Thoracic aorta (tissue), 2 donors: ENCODE results near the gene POLN. TPM values are rescaled to one million over a fixed set of nuclear protein-coding genes. Genes with fewer than 3 reads are reported as not detected.

ENCODE experiments used
- ATAC-seq: fragments of 150-250 bp; one replicate; pipeline ENCODE4 v1.8.0; 2017; ENCODE audit warnings: low read depth; ENCODE audit not compliant: insufficient number of reproducible peaks, low FRiP score
- DNase-seq: peaks from one replicate; pipeline ENCODE4 v3.0.0-alpha.2; 2020; ENCODE audit warnings: low spot score
- H3K27ac ChIP-seq, 2 donors: fragments of 200-600 bp; sonication (generic); 1 replicate in 1 of 2; 2 replicates in 1 of 2; pipeline ENCODE4 v1.5.1; 2016; ENCODE audit warnings: mild to moderate bottlenecking in 2 of 2, moderate library complexity in 2 of 2
- H3K27me3 ChIP-seq: fragments of 200-600 bp; sonication (generic); replicated peaks from 2 replicates; pipeline ENCODE4 v1.6.0; 2016; ENCODE audit warnings: mild to moderate bottlenecking; ENCODE audit not compliant: insufficient read depth
- H3K36me3 ChIP-seq: fragments of 200-600 bp; sonication (generic); one replicate; pipeline ENCODE4 v1.5.1; 2016
- H3K4me1 ChIP-seq, 2 donors: fragments of 200-600 bp; sonication (generic); 1 replicate in 1 of 2; 2 replicates in 1 of 2; pipeline versions ENCODE4 v1.5.1 to v1.6.0; 2016; ENCODE audit warnings: low read depth in 2 of 2, mild to moderate bottlenecking in 1 of 2; ENCODE audit not compliant: control insufficient read depth in 1 of 2
- H3K4me3 ChIP-seq: fragments of 200-600 bp; sonication (generic); 2 replicates; pipeline ENCODE4 v1.5.1; 2016; ENCODE audit warnings: mild to moderate bottlenecking
- H3K9me3 ChIP-seq: fragments of 200-600 bp; sonication (generic); 2 replicates; pipeline ENCODE4 v1.5.1; 2016
- total RNA-seq, 2 donors: library from RNA; depleted of rRNA; stranded (reverse); fragments of >200 nt; gene quantifications; one replicate each; pipeline versions ENCODE4 v1.1.0 to v1.2.3, GENCODE V29; 2016
- TF ChIP-seq, protein P1 (sequence below): fragments of 200-600 bp; sonication (generic); IDR thresholded peaks from one replicate; pipeline ENCODE4 v1.5.1; 2019; ENCODE audit warnings: antibody characterized with exemption

POLN gene
- total RNA-seq, 2 donors from 2014 or later = 3.2 to 3.5 TPM

DNA sequence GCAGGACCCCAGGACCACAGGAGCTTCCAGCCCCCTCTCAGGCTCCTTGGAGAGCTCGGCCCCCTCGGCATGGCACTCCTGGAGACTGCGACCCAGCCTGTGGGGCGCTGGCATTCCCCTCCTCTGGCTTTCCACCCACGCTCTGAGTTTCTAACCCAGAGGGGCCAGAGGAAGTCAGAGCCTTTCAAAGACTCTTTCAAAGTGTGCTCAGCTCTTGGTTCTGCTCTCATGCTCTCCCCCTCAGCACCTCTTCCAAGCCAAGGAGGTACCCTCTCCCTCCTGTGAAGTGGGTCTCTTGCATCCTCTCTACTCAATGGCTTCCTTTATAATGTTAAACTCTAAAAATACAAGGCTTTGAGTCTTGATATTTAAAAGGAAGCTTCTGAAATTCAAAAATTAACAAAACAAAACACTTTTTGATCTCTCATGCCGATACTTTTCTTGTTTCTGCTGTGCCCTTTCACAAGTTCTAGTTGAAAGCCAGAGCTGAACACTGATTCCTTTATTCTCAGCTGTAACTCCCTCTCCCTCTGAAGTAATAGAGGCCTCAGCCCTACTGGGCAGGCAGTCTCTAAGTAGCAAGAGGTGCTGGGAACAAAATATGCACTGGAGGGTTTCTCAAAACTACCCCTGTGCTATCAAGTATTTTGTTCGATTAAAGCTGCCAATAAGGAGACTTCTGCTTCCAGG is 100.0 kb downstream of the POLN start:
- ATAC-seq (no peak), DNase-seq (no peak)
- TF ChIP-seq, protein P1, sequence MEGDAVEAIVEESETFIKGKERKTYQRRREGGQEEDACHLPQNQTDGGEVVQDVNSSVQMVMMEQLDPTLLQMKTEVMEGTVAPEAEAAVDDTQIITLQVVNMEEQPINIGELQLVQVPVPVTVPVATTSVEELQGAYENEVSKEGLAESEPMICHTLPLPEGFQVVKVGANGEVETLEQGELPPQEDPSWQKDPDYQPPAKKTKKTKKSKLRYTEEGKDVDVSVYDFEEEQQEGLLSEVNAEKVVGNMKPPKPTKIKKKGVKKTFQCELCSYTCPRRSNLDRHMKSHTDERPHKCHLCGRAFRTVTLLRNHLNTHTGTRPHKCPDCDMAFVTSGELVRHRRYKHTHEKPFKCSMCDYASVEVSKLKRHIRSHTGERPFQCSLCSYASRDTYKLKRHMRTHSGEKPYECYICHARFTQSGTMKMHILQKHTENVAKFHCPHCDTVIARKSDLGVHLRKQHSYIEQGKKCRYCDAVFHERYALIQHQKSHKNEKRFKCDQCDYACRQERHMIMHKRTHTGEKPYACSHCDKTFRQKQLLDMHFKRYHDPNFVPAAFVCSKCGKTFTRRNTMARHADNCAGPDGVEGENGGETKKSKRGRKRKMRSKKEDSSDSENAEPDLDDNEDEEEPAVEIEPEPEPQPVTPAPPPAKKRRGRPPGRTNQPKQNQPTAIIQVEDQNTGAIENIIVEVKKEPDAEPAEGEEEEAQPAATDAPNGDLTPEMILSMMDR = no peak
- Histone ChIP-seq H3K4me1 (no peaks in the 10 kb centered on the region), H3K4me3 (no peak overlapping the region), H3K27me3 (no peaks in the 10 kb centered on the region), H3K9me3 (no peaks in the 10 kb centered on the region), H3K27ac (no peak overlapping the region), H3K36me3 (no peaks in the 10 kb centered on the region)

DNA sequence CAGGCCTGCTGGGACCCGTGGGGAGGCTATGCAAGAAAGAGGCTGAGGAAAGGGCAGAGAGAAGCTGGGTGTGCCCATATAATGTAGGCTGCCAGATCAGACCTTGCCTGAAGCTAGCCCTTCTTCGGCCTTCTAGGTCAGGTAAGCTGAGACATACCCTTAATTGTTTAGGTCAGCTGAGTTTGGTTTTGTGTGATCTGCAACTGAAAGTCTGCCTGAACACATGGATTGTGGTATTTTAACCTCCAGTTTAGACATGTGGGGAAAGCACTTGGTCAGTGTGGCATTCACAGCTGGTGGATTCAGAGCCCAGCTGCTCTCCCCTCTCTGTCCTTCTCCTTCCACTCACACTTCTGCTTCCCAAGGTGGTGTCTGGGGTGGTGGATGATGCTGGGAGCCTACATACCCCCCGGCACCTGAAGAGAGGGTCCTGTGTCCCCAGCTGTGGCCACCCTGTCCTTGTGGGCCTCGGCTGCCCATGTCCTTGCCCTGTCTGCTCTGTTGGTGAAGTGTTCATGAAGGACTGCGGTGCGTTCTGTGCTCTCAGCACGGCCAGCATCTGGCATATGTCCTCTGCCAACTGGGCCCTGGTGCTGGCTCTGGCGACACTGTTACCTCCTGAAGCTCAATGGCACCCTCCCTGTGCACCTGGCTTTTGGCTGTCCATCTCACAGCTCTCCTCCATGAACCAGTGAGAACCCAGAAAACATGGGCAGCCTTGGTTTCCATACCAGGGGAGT is 100.7 kb downstream of the POLN start:
- Histone ChIP-seq H3K27ac (no peak overlapping the region), H3K9me3 (no peaks in the 10 kb centered on the region), H3K36me3 (no peaks in the 10 kb centered on the region), H3K4me3 (no peak overlapping the region), H3K4me1 (no peaks in the 10 kb centered on the region), H3K27me3 (no peaks in the 10 kb centered on the region)
- no peak for DNase-seq
- TF ChIP-seq, protein P1 = no peak
- no peak for ATAC-seq

DNA sequence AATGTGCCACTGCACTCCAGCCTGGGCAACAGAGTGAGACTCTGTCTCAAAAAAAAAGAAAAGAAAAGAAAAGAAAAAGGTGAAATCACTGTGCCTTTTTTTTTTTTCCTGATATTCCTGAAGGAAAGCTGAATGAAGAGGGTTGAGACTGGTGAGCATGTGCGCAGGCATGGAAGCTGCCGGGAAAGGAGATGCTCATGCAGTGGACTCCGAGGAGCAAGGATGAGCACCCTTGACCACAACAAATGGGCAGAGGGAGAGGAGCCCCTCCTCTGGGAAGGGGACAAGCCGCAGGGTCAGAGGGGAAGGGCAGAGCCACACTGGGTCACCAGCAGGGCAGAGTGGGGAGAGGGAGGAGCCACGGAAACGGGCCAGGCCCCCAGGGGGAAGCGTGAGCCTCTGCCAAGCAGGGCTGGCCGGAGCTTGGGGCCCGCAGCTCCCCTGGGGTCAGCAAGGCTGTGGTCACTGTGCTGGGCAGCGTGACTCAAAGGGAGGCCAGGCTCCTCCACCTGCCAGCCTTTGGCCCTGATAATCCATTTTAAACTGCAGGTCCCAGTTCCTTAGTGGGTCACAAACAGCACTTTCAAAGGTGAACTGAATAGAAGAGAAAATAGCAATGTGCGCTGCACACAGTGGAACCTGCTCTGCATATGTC is 102.9 kb downstream of the POLN start:
- H3K4me3 ChIP-seq = no peak overlapping the region
- no peaks in the 10 kb centered on the region for H3K9me3 ChIP-seq
- TF ChIP-seq, protein P1 = no peak
- no peaks in the 10 kb centered on the region for H3K4me1 ChIP-seq
- ATAC-seq (no peak), DNase-seq (no peak)
- H3K27ac ChIP-seq = no peak overlapping the region
- no peaks in the 10 kb centered on the region for H3K27me3 ChIP-seq
- H3K36me3 ChIP-seq = no peaks in the 10 kb centered on the region

DNA sequence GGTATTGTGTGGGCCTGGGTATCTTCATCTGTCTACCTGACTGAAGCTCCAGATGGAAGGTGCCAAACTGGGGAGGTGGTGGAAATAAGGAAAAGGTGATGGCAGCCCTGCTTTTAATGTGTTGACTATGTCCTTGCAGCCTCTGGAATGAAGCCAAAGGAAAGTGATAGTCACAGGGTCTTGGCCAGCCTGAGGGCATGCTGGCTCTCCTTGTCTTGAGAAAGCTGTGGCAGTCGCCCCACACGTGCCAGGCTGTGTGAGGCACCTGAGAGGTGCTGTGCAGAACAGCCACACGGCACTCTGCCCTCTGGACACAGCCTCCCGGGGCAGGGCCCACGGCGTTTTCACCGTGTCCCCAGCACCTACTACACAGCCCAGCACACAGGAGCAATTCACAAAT is 105.2 kb downstream of the POLN start:
- Histone ChIP-seq H3K27me3 (no peaks in the 10 kb centered on the region), H3K4me3 (no peak overlapping the region), H3K36me3 (no peaks in the 10 kb centered on the region), H3K4me1 (no peaks in the 10 kb centered on the region), H3K9me3 (peaks cover 13% of the 10 kb centered on the region), H3K27ac (no peak overlapping the region)
- TF ChIP-seq, protein P1 = no peak
- DNase-seq (no peak), ATAC-seq (no peak)

GRCh38 chr4:2135083-2135482 is 106.8 kb downstream of the POLN start:
- Histone ChIP-seq H3K36me3 (no peaks in the 10 kb centered on the region), H3K4me1 (no peaks in the 10 kb centered on the region), H3K27me3 (no peaks in the 10 kb centered on the region), H3K4me3 (no peak overlapping the region), H3K9me3 (peaks cover 15% of the 10 kb centered on the region), H3K27ac (no peak overlapping the region)
- TF ChIP-seq, protein P1 = no peak
- DNase-seq (no peak), ATAC-seq (no peak)
